Epithelial cell of prostate (primary cell): ENCODE results near the gene ADCY9.
"Not testable (repeated sequence)": the region's sequence is repeated elsewhere in the genome, so short reads cannot be mapped to it uniquely, and the experiment has no call there.

Experiments used
- DNase-seq: peaks from one replicate; pipeline ENCODE4 v3.0.0-alpha.2; 2011; ENCODE audit warnings: low read depth, low spot score
- H3K27ac ChIP-seq: fragments of 450-650 bp; 2 replicates; pipeline ENCODE4 v1.5.1; 2017; ENCODE audit warnings: mild to moderate bottlenecking

The ADCY9 gene

DNA sequence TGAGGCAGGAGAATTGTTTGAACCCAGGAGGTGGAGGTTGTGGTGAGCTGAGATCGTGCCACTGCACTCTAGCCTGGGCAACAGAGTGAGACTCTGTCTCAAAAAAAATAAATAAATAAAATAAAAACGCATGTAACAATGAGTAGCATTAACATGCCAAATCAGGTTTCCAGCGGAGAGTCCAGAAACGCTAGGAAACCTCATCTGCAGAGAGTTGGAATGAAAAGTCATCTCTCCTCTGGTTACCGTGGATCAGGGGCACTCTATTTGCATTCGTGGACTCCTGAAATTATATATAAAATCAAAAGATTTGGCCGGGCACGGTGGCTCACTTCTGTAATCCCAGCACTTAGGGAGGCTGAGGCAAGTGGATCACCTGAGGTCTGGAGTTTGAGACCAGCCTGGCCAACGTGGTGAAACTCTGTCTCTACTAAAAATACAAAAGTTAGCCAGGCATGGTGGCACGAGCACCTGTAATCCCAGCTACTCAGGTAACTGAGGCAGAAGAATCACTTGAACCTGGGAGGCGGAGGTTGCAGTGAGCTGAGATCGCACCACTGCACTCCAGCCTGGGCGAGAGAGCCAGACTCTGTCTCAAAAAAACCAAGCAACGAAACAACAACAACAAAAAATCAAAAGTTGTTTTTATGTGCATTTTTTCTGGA is 156.2 kb downstream of the ADCY9 start:
- DNase-seq, H3K27ac ChIP-seq: not testable (repeated sequence)

- no peak overlapping the region for H3K27ac ChIP-seq
- DNase-seq: no peak
Observed at GRCh38 chr16:3959148-3959547, 157.1 kb downstream of the ADCY9 start.

GRCh38 chr16:3957344-3957980 is 158.8 kb downstream of the ADCY9 start:
- no peak for DNase-seq

DNA sequence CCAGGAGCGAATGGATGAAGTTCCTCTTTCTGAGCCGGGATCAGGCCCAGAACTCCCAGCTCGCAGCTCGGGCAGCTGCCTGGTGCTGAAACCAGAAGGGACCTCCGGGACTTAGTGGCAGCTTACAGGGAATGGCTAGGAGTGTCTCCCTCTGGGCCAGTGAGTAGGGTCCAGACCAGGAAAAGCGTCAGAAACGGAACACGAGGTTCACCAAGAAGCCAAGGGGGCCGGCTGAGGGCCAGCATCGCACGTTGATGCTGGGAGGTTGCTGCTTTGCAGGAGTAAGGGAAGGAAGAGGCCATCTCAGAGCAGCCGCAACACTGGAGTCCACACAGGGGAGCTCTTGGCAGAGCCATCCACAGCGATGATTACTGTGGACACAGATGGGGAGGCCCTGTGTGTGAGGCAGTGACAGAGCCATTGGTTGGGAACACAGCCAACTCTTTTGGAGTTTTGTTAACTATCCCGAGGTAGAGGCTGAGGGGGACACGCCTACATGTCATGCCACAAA is 161.8 kb downstream of the ADCY9 start:
- no peak for DNase-seq
- no peak overlapping the region for H3K27ac ChIP-seq

More at GRCh38 chr16:3957344-3957980, 158.8 kb downstream of the ADCY9 start:
- H3K27ac ChIP-seq: no peak overlapping the region

- H3K27ac ChIP-seq: no peak overlapping the region
- DNase-seq: no peak
Observed at GRCh38 chr16:3953728-3954410, 162.4 kb downstream of the ADCY9 start.

DNA sequence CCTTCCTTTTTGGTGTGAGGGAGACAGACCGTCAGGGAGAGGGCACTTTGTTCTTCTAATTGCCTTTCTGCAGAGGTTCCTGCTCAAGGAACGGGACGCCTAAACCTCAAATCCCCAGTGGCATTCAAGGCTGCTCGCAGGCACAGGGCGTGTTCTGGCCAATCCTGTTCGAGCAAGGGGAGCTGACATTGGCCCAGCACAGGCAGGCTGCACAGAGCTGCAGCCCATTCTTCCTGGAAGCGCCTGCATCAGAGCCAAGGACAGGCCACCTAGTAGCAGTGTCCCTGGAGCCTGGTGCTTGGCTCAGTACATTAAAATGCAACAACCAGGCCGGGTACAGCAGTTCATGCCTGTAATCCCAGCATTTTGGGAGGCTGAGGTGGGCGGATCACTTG is 163.5 kb downstream of the ADCY9 start:
- no peak overlapping the region for H3K27ac ChIP-seq
- no peak for DNase-seq

DNA sequence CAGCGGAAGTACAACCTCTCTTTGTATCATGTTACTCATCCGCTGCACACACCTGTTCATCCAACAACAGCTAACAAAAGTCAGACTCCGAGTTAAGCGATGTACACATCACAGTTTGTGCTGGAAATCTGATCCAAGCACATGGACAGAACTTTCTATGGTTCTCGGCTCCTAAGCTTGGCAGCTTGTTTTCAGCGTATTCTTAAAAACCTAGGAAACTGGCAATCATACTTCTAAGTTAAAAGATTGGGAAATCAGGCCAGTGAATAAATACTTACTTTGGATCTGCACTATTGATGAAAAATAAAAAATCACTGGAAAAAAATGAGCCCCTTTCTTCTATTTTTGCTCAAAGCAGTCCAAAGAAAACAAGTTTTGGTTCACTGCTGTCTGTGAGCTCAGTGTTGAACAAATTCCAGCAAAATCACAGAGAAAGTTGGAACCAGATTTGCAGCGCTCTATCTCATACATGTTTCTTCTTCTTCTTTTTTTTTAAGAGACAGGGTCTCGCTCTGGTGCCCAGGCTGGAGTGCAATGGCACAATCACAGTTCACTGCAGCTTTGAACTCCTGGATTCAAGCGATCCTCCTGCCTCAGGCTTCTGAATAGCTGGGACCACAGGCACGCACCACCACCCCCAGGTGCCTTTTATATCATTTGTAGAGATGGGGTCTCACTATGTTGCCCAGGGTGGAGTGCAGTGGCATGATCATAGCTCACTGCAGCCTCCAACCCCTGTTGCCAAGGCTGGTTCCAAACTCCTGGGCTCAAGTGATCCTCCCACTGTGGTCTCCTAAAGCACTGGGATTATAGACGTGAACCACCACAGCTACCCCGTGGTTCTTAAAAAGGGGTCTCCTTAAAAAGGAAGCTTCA is 164.1 kb downstream of the ADCY9 start:
- no peak for DNase-seq

GRCh38 chr16:3951380-3951779 is 164.9 kb downstream of the ADCY9 start:
- DNase-seq, H3K27ac ChIP-seq: not testable (repeated sequence)

More for the DNA sequence above, 164.1 kb downstream of the ADCY9 start:
- no peak overlapping the region for H3K27ac ChIP-seq

DNA sequence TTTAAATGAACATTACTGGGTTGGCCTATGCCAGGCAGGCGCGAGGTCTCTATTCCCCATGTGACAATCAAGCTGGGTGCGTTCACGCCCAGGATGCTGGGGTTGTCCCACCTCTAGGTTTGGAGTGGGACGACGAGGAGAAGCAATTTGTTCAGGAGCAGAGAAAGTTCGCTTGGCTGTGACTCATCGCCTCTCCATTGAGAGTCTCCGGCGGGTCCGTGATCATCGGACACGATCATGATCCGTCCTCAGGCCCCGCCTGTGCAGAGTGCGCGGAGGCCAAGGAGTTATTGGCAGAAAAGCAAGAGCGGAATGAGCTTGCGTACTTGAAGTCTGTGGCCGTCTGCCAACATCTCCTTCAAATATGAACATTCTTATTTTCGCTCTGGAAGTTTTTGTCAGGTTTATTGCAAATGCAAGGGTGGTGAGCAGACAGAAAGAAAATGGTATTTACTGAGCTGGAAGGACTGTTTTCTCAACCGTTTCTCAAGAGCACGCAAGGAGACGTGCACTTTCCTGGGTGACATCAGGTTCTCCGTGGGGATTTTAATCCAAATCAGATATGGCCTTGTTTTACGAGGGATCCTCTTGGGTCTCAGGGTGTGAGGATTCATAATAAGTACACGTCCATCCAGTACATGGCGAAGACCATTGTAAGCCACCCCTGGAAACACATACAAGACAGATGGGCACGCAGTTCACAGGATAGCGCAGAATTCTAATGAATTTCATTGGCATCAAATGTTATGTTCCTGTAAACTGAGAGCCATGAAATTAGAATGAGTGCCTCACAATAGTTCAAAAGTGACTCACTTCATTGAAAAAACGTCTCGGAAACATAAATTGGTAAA is 165.7 kb downstream of the ADCY9 start:
- DNase-seq: no peak
- H3K27ac ChIP-seq: no peak overlapping the region

GRCh38 chr16:3949946-3950342 is 166.3 kb downstream of the ADCY9 start:
- no peak for DNase-seq
- H3K27ac ChIP-seq: no peak overlapping the region

DNA sequence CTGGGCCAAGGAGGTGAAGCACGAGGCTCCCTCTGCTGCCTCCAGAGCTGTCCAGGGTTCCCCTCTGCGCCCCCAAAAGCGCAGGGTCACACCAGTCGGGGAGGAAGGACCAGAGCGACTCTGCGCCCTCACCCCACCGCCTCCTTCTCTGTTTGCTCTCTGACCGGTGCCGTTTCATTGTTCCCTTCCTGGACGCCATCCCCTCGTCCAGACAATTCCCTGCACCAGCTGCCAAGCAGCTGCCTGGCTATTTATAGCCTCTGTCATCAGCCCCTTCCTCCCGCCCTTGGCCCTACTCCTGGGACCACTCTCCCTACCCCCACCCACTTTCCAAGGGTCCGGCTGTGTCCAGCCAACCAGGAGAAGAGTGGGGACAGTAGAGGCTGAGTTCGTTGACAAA is 167.0 kb downstream of the ADCY9 start:
- no peak overlapping the region for H3K27ac ChIP-seq
- no peak for DNase-seq

DNA sequence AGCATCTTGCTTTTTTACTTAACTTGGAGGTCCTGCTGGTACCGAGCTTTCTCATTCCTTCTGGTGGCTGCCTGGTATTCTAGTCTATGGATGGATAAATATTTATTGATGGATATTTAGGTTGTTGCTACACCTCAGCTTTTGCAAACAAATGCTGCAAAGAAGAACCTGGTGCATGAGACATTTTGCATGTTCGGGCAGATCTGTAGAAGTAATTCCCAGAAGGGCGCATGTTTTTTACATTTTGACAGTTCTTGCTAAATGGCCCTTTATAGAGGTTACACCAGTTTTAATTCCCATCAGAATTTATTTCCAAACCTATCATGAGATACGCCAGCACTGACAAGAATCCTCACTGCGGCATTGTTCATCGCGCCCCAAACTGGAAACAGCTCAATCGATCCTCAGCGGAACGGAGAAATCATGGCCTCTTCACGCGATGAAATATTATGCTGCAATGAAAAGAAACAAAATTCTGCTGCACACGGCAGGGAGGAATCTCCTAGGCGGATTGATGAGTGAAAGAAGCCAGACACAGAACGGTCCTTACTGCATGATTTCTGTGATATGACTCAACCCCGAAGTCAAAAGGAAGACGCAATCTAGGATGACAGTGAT is 167.8 kb downstream of the ADCY9 start:
- no peak for DNase-seq
- H3K27ac ChIP-seq: no peak overlapping the region

GRCh38 chr16:3946604-3947180 is 169.6 kb downstream of the ADCY9 start:
- H3K27ac ChIP-seq: no peak overlapping the region
- DNase-seq: no peak

GRCh38 chr16:3945751-3946603 is 170.3 kb downstream of the ADCY9 start:
- peak; percentile 41 for DNase-seq
- no peak overlapping the region for H3K27ac ChIP-seq

DNA sequence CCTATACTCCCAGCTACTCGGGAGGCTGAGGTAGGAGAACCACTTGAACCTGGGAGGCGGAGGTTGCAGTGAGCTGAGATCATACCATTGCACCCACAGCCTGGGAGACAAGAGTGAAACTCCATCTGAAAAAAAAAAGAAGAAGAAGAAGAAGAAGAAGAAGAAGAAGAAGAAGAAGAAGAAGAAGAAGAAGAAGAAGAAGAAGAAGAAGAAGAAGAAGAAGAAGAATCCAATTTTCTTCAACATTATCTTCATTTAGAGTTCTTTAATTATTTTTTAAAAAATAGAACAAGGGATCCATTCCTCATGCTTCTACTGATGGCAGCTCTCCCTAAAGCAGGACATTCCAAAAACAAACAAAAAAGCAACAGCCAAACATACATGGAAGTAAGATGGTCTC is 171.8 kb downstream of the ADCY9 start:
- not testable (repeated sequence) for H3K27ac ChIP-seq, DNase-seq

GRCh38 chr16:3942146-3942545 is 174.1 kb downstream of the ADCY9 start:
- not testable (repeated sequence) for DNase-seq, H3K27ac ChIP-seq

DNA sequence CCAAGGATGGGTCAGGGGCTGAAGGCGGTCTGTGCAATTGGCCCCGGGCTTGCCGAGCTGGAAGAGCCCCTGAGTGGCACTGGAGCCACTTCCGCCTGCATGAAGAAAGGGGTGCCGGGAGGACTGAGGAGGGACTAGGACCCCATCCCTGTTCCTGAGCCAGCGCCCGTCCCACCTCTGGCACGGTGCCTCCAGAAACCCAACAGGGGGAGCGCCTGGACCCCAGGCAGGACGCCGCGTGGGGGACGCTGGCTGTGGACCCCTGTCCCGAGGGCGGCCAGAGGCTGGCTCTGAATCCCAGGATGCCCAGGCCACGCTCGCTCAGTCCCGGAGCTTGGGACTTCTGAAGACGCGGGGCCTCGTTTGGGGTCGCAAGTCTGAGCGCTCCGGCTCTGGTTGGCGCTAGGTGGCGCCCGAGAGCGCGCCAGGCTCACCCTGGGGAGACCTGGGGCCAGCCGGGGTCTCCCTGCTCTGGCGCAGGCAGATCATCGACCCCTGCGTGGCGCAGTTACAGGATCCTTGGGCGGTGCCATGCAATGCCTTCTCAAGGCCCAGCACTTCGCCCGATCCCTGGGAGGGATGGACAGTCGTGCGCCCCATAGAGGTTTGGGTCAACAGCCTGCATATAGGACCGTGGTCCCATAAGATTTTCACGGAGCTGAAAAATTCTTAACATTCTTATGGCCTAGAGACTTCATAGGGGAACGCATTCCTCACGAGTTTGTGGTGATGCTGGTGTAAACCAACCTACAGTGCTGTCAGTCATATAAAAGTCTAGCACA is 177.2 kb downstream of the ADCY9 start:
- no peak overlapping the region for H3K27ac ChIP-seq
- no peak for DNase-seq
